ENCODE measurements around the gene CNIH2. TPM values are rescaled to one million over a fixed set of nuclear protein-coding genes. Genes with fewer than 3 reads are reported as not detected.

The CNIH2 gene
- total and polyA plus RNA-seq, 2 donors (not counting 1 experiment from before 2014, with no cell fraction given), result 0.92 to 2.0 TPM

DNA sequence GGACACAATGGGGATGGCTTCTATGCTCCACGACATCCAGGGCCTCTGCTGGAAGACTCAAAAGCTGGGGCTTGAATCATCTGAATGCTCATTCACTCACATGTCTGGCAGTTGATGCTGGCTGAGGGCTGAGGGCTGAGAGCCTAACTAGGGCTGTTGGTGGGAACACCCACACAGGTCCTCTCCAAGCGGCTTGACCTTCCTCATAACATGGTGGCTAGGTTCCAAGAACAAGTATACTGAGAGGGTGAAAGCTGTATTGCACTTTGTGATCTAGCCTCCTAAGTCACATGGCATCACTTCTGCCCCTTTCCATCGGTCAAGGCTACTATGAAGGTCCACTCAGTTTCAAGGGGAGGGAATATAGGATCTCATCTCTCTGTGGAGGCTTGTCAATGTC is 21.2 kb downstream of the CNIH2 start:
- Histone ChIP-seq H4K20me1 (ENCODE audit: control insufficient read depth, insufficient read depth, low read length, poor library complexity, severe bottlenecking) (no peaks in the 10 kb centered on the region), H3K9me3 (ENCODE audit: control extremely low read depth in 1 of 3, control insufficient read depth in 2 of 3, insufficient read depth in 1 of 3, low read length in 2 of 3) (no peaks in the 10 kb centered on the region), H3K4me2 (replicated peaks; ENCODE audit: low read depth, low read length, poor library complexity, severe bottlenecking) (no peak overlapping the region), H3K27me3 (replicated peaks in 1 of 4; ENCODE audit: control extremely low read depth in 1 of 4, control insufficient read depth in 3 of 4, insufficient read depth in 4 of 4, low read length in 3 of 4) (no peaks in the 10 kb centered on the region), H3K9ac (ENCODE audit: low read length) (no peak overlapping the region), H3K27ac (ENCODE audit: low read length in 2 of 2) (no peak overlapping the region), H3K36me3 (replicated peaks in 1 of 2; ENCODE audit: control extremely low read depth in 1 of 2, control insufficient read depth in 1 of 2, extremely low read depth in 1 of 2, insufficient read depth in 2 of 2, low read length in 1 of 2) (no peaks in the 10 kb centered on the region), H3K4me3 (ENCODE audit: control extremely low read depth in 1 of 5, extremely low read depth in 1 of 5, insufficient read depth in 1 of 5, low read depth in 2 of 5, low read length in 4 of 5) (no peak overlapping the region), H3K4me1 (ENCODE audit: control insufficient read depth in 2 of 2, insufficient read depth in 2 of 2, low read length in 2 of 2) (no peaks in the 10 kb centered on the region), H2AFZ (ENCODE audit: insufficient read depth, low read depth, low read length, poor library complexity, severe bottlenecking) (no peak overlapping the region), H3K79me2 (ENCODE audit: control insufficient read depth, insufficient read depth, low read length) (no peaks in the 10 kb centered on the region)
- intact Hi-C loops (cut with micrococcal nuclease), result no loop called here
- WGBS (ENCODE audit: insufficient coverage), result 100% methylated on average over 1 of the region's 3 CpGs
- no peak for ATAC-seq (ENCODE audit: low read depth)
- TF ChIP-seq, protein P1, sequence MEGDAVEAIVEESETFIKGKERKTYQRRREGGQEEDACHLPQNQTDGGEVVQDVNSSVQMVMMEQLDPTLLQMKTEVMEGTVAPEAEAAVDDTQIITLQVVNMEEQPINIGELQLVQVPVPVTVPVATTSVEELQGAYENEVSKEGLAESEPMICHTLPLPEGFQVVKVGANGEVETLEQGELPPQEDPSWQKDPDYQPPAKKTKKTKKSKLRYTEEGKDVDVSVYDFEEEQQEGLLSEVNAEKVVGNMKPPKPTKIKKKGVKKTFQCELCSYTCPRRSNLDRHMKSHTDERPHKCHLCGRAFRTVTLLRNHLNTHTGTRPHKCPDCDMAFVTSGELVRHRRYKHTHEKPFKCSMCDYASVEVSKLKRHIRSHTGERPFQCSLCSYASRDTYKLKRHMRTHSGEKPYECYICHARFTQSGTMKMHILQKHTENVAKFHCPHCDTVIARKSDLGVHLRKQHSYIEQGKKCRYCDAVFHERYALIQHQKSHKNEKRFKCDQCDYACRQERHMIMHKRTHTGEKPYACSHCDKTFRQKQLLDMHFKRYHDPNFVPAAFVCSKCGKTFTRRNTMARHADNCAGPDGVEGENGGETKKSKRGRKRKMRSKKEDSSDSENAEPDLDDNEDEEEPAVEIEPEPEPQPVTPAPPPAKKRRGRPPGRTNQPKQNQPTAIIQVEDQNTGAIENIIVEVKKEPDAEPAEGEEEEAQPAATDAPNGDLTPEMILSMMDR (IDR thresholded peaks at IDR 0.05), result no peak
- no peak for TF ChIP-seq EZH2 (IDR thresholded peaks at IDR 0.05; ENCODE audit: borderline replicate concordance, insufficient read depth, low read depth, low read length, poor library complexity, severe bottlenecking)
- Mint-ChIP-seq H3K27me3 (peaks cover 10% of the 10 kb centered on the region), H3K27ac (no peak overlapping the region), H3K4me3 (no peak overlapping the region), H3K4me1 (no peaks in the 10 kb centered on the region), H3K9me3 (ENCODE audit: insufficient read depth) (no peaks in the 10 kb centered on the region)
- CTCF ChIA-PET, result no interaction called here
- no peak for DNase-seq
- POLR2A ChIA-PET, result no interaction called here

DNA sequence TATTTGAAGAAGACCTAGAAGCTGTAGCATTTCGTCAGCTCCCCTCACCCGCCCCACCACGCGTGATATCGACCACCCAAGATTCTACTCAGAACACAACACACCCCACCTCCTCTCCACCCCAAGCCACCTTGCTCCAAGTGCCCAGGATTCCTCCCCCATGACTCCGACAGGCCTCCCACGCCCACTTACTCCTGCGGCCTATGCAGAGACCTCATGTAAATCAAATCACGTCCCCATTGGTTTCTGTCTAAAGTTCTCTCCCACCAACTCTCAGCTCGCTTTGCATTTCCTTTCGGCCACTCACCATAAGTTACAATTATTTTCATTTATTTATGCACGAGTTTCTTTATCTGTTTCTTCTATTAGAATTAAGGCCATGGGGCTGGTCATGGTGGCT is 24.7 kb downstream of the CNIH2 start:
- Histone ChIP-seq H3K4me1 (ENCODE audit: control insufficient read depth in 2 of 2, insufficient read depth in 2 of 2, low read length in 2 of 2) (no peaks in the 10 kb centered on the region), H3K9ac (ENCODE audit: low read length) (no peak overlapping the region), H2AFZ (ENCODE audit: insufficient read depth, low read depth, low read length, poor library complexity, severe bottlenecking) (no peak overlapping the region), H4K20me1 (ENCODE audit: control insufficient read depth, insufficient read depth, low read length, poor library complexity, severe bottlenecking) (no peaks in the 10 kb centered on the region), H3K4me2 (replicated peaks; ENCODE audit: low read depth, low read length, poor library complexity, severe bottlenecking) (no peak overlapping the region), H3K27ac (ENCODE audit: low read length in 2 of 2) (no peak overlapping the region), H3K36me3 (replicated peaks in 1 of 2; ENCODE audit: control extremely low read depth in 1 of 2, control insufficient read depth in 1 of 2, extremely low read depth in 1 of 2, insufficient read depth in 2 of 2, low read length in 1 of 2) (no peaks in the 10 kb centered on the region), H3K27me3 (replicated peaks in 1 of 4; ENCODE audit: control extremely low read depth in 1 of 4, control insufficient read depth in 3 of 4, insufficient read depth in 4 of 4, low read length in 3 of 4) (no peaks in the 10 kb centered on the region), H3K9me3 (ENCODE audit: control extremely low read depth in 1 of 3, control insufficient read depth in 2 of 3, insufficient read depth in 1 of 3, low read length in 2 of 3) (no peaks in the 10 kb centered on the region), H3K79me2 (ENCODE audit: control insufficient read depth, insufficient read depth, low read length) (no peaks in the 10 kb centered on the region), H3K4me3 (ENCODE audit: control extremely low read depth in 1 of 5, extremely low read depth in 1 of 5, insufficient read depth in 1 of 5, low read depth in 2 of 5, low read length in 4 of 5) (no peak overlapping the region)
- intact Hi-C loops (cut with micrococcal nuclease), result no loop called here
- 93% methylated on average over 9 of the region's 12 CpGs for WGBS (ENCODE audit: insufficient coverage)
- DNase-seq (no peak), ATAC-seq (ENCODE audit: low read depth) (no peak)
- no peak overlapping the region for H3K27ac Mint-ChIP-seq
- no peak for TF ChIP-seq EZH2 (IDR thresholded peaks at IDR 0.05; ENCODE audit: borderline replicate concordance, insufficient read depth, low read depth, low read length, poor library complexity, severe bottlenecking)
- TF ChIP-seq, protein P1 (IDR thresholded peaks at IDR 0.05), result no peak
- ChIA-PET POLR2A (no interaction called here), CTCF (interaction anchor here (1.4 kb wide), 1 partner anchor 9 kb away, joined by 6 read pairs; no protein-coding TSS in a partner anchor)
- no peaks in the 10 kb centered on the region for H3K9me3 Mint-ChIP-seq (ENCODE audit: insufficient read depth)
- H3K4me3 Mint-ChIP-seq, result no peak overlapping the region
- H3K27me3 Mint-ChIP-seq, result peaks cover 13% of the 10 kb centered on the region
- no peaks in the 10 kb centered on the region for H3K4me1 Mint-ChIP-seq
